Measurements from ENCODE around the gene VTI1A.

DNA sequence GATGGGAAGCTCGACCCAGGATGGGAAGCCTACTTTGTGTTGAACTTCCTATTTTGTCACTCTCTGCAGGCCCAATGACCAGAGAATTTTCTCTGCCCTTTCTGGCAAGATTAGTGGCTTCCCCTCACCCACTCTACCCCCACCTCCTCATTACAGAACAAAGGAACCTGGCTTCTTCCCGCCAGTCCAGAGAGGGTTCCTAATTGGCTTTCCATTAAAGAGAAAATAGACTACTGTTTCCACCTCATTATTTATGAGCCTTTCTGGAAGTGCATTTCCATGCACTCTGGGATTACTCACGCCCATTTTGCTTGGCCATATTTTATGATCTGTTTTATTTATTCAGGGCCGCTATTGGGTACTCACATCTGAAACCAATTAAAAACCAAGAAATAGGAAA lies 408.1 kb downstream of the VTI1A start:
- no peak for TF ChIP-seq EZH2 (IDR thresholded peaks at IDR 0.05)
- no peak for TF ChIP-seq POLR2AphosphoS5 (IDR thresholded peaks at IDR 0.05; ENCODE audit: borderline replicate concordance, low read depth, low read length)
- TF ChIP-seq FOXP2 (optimal IDR thresholded peaks at IDR 0.05; ENCODE audit: control extremely low read depth, extremely low read length, insufficient read depth), result no peak

Measured in SK-N-MC (cell line).